Stimulated activated CD8-positive, alpha-beta memory T cell treated with anti-CD3 and anti-CD28 coated beads, Interleukin-7, amount 100 ng/mL, for 4 hours (primary cell): ENCODE measurements around the gene CCDC158.
"Not testable (repeated sequence)": the region's sequence is repeated elsewhere in the genome, so short reads cannot be mapped to it uniquely, and the experiment has no call there.

Source experiments
- DNase-seq, 2 donors: peaks; one replicate each; pipeline ENCODE4 v3.0.0-alpha.2; 2020; ENCODE audit warnings: low read depth in 2 of 2

Gene CCDC158

DNA sequence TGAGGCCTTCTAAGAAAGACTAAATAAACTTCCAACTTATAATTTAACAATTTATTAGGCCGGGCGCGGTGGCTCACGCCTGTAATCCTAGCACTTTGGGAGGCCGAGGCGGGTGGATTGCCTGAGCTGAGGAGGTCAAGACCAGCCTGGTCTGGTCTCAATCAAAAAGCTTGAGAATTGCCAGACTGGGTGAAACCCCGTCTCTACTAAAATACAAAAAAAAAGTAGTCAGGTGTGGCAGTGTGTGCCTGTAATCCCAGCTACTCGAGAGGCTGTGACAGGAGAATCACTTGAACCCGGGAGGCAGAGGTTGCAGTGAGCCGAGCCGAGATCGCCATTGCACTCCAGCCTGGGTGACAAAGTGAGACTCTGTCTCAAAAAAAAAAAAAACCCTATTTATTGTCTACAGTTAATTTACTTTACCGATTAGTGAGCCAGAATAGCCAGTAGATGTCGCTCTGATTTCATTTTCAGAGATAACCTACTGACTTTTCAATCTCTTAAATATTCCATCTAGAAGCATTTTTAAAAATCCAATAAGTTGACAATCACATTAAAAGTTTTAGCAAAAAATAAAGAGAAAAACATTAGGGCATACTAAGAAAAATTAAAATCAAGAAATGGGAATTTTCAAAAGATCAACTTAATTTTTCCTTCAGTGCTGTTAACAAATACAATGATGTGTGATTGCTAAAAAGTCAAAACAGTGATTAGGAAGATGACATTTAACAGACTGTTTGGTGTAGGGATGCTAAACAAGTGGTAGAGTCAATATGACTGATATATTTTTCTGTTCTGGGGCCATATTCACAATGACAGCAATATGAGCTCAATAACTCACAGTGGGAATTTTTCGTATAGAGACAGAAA, 9.8 kb upstream of the CCDC158 start:
- no peak for DNase-seq

DNA sequence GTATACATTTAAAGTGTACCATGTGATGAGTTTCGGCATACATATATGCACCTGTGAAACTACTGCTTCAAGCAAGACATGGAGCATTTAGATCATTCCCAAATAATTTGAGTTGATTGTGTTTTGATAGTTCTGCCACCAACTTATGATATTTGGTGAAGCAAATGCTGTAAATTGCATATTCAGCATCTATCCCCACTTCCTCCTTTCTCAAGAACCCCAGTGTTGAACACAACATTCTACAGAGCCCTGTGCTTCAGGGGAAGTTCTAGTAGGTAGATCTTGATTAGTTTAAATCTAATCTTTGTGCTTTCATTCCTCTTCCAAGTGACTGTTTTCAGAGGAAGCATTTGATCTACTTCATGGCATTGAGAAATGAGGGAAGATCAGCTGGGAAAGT, 8.7 kb upstream of the CCDC158 start:
- no peak for DNase-seq

DNA sequence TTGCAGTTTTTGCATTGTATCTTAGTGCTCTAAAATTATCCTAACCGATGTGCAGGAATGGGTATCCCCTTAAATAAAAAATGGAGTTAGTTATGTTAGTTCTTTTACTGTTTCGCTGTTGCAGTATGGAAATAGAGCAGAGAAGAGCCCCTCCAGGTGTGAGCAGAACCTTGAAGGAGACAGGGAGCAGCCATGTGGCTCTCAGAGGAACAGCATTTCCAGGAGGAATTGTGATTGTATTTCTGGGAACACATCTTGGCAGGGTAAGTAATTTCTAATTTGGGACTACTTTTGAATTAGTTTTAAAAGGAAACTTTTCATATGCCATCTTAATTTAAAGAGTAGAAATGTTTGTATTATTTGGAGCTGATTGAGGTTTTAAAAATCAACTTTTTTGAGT, 5.3 kb upstream of the CCDC158 start:
- DNase-seq = no peak

DNA sequence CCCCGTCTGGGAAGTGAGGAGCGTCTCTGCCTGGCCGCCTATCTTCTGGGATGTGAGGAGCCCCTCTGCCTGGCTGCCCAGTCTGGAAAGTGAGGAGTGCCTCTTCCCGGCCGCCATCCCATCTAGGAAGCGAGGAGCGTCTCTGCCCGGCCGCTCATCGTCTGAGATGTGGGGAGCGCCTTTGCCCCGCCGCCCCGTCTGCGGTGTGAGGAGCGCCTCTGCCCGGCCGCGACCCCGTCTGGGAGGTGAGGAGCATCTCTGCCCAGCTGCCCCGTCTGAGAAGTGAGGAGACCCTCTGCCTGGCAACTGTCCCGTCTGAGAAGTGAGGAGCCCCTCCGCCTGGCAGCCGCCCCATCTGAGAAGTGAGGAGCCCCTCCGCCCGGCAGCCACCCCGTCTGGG, 2.2 kb upstream of the CCDC158 start:
- DNase-seq = not testable (repeated sequence)

DNA sequence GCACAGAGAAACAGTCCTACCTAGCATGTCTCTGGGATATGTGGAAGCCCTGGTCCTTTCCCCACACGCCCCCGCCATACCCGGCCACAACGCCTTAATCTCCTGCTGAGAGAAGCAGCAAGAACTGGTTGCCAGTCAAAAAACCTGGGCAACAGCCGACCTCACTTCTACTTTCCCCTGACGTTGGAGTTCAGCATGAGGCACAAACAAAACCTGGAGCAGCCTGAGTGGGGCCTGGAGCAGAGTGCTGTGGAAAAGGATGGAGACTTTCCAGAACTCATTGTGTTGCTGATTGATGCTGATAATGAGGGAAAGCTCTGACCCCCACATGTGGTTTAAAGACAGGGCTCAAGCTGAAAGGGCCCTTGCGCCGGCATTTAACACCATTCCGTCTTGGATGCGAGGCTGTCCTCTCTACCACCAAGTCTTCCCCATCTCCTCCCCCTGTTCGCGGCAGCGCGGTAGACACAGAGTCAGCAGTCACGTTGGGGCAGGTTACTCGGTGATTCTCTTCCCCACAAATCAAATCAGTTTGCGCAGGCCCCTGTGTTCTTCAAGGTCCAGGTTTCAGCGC, 666 bp downstream of the CCDC158 start:
- no peak for DNase-seq

DNA sequence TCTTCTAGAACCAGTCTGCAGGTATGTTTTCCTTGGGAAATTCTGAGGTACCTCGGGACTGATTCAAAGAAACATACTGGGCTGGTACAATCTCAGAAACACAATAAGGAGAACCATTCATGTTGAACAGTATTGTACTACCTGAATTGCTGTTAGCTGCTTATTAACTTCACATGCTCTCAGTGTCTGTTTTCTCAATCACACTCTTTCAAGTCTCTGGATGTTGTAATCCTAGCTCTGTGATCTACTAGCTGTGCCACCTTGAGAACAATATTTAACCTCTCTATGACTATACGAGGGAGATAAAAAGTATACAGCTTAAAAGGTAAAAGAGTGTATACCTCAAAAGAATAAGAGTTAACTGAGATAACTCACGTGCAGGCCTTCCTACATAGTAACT, 10.3 kb downstream of the CCDC158 start:
- no peak for DNase-seq

DNA sequence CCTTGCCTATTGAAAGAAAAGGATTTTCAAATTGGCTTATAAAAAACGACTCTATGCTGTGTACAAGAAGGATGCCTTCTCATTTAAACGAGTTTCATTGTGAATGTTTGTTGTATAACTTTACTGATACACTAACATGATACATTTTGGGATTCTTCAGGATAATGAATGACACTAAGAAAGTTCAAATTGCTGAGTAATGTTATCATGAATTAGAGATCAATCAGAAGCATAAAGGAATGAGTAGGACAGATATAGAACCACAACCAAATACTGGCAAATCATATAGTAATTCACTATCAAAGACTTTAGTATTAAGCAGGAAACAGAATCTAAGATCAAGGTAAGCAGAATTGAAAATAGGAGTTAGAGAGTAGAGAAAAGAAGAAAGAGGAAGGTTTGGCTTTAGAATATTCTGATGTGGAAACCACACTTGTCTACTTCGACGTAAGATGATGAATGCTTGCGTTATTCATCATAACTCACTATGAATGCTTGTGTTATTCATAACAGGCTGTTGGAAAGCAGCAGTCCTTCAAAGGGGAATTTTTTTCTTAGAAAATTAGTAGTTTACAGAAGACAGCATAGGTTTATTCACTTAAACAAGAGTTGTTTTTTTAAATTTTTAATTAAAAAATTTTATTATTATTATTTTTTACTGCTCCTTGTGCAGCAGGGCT, 13.4 kb downstream of the CCDC158 start:
- no peak for DNase-seq

DNA sequence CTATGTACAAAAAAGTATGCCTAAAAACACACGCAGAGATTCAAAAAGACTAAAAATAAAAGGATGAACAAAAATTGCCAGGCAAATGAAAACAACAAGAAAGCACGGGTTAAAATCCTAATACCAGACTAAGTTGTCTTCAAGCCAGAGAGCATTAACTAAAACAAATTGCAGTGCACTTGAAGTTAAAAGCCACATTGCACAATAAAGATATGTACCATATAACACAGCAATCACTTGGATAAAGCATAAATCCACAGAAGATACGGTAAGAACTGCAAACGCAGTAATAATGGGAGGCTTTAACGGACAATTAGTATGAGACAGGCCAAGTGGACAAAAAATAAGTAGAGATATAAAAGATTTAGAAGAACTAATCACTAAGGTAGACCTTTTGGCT, 14.9 kb downstream of the CCDC158 start:
- DNase-seq = no peak

DNA sequence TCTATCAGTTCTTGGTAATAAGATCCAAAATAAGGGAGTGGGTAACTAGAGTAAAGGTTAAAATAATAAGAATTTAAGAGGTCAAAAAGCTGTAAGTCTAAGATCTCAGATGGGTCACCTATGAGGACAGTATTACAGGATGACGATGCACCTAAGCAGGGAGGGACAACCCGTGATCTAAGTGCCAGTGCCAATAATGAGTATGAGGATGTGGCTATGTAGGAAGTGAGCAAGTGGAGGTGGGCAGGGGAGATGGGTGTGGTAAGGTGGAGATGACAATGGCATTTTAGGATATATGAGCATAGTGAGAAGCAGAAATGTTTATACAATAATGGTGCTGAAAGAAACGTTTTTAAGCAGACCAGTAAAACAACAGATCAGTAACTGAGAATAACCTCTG, 19.3 kb downstream of the CCDC158 start:
- no peak for DNase-seq

DNA sequence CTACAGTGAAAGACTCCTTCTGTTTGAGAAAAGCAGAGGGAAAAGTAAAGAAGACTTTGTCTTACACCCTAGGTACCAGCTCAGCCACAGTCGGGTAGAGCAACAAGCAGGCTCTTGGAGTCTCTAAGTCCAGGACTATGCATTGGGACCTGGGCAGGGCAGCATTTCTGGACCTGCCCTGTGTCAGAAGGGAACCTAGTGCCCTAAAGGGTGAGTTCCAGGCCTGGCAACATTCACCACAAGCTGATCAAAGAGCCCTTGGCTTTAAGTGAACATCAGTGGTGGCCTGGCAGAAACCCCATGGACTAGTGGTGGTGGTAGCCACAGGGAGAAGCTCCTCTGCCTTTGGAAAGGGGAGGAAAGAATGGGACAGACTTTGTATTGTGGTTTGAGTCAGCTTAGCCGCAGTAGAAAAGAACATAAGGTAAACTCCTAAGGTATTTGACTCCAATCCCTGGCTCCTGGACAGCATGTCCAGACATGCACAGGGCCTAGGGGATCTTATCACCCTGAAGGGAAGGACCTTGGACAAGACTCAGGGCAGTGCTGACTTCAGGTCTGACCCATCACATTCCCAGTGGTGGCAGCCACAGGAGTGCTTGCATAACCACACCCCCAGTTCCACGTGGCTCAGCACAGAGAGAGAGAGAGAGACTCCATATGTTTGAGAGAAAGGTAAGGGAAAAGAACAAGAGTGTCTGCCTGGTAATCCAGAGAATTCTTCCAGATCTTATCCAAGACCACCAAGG, 32.6 kb downstream of the CCDC158 start:
- no peak for DNase-seq

DNA sequence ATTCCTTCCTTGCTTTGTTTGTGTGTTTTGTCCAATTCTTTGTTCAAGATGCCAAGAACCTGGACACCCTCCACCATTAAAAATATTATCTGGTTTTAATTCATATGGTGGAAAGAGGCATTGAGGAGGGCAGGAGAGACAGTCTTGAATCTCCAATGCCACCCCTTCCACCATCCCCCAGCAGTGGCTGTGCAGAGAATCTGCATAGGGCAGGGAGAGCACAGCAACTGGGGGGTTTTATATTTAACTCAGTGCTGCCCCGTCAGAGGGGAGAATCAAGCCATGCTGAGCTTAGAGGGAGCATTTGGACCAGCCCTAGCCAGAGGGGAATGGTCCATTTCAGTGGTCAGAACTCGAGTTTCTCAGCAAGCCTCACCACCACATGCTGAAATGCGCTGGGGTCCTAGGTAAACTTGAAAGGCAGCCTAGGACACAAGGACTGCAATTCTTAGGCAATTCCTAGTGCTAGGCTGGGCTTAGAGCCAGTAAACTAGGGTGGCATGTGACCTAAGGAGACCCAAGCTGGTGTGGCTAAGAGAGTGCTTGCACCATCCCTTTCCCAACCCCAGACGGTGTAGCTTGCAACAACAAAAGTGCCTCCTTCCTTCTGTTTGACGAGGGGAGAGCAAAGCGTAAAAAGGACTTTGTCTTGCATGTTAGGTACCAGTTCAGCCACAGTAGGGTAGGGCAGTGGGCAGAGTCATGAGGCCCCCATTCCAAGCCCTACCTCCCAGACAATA, 34.2 kb downstream of the CCDC158 start:
- DNase-seq = no peak

DNA sequence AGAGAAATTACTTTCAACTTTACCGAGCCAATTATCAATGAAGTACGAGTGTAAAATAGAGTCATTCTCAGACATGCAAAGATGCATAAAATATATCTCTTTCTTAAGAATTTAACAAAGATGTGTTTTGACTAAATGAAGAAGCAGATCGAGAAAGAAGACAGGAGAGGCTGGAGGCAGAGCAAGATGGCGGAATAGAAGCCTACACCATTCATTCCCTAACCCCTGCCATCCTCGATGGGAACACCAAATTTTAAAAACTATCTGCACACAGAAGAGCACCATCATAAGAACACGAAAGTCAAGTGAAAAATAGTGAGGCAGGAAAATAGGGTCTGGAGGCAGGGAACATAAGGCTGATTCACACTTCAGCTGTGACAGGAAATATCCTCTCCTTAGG, 35.0 kb downstream of the CCDC158 start:
- DNase-seq = no peak

DNA sequence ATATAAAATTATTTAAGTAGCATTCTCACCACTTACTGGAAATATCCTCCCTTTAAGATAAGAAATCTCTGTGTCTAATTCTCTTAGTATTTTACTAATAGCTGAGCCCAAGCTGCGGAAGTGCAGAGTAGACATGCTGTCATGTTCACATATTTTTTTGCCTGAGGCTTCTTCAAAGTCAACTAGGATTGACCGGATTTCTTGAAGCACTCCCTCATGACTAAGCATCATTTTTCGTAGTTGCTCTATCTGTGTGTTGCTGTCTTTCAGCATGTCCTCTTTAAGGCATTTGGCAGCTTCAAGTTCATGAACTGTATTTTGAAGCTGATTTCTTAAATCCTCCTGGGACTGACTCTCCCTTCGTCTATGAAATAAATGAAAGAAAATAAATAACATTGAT, 36.9 kb downstream of the CCDC158 start:
- DNase-seq = no peak

DNA sequence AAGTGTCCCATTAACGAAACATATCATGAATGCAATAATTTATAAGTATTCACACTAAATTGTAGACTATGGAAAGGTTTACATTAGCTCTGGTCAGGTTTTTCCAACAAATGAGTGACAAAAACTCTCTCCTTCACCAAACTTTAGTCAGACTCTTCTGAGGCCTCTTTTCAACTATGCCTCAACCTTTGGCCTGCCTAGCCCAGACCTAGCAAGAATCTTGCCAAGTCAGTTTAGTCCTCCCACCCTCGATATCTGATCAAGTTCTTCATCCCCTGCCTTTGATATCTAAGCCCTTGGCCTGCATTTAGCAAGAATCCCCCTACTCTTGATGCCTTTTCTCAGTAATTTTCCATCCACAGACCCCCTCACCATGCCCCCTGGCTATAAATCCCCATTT, 37.9 kb downstream of the CCDC158 start:
- DNase-seq = no peak

DNA sequence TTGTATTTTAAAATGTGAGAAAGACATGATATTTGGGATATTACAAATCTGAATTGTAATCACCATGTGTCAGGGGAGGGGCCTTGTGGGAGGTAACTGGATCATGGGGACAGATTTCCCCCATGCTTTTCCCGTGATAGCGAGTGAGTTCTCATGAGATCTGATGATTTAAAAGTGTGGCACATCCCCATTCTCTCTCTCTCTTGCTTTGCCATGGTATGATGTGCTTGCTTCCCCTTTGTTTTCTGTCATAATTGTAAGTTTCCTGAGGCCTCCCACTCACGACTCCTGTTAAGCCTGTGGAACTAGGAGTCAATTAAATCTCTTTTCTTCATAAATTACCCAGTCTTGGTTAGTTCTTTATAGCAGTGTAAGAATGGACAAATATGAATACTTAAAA, 39.0 kb downstream of the CCDC158 start:
- DNase-seq = no peak

DNA sequence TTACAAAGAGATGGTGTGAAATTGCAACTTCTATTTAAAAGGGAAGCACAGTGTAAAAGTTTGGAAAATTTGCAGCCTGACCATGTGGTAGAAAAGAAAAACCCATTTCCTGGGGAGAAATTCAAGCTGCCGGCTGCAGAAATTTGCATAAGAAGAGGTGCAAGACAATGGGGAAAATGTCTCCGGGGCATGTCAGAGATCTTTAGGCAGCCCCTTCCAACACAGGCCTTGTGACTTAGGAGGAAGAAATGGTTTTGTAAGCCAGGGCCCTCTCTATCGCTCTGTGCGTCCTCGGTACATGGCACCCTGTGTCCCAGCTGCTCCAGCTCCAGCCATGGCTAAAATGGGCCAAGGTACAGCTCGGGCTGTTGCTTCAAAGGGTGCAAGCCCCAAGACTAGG, 40.4 kb downstream of the CCDC158 start:
- DNase-seq = no peak

DNA sequence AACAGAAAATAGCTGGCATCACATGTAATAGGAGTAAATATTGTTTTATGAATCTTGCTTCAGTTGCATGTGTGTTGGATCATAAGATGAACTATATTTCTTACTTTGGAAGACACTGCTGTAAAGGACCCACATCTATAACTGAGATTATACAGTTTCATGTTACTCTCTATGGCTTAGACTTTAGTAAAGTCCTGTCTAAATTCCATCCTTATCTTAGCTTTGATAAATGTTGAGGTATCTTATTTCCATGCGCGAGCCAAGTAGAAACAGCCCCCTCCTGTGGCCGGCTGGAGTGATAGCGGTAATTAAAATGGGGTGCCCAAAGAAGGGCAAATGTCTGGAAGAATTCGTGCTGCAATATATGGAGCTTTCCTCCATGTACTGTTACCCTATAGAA, 43.0 kb downstream of the CCDC158 start:
- peak in 1 of 2 donors; percentile 12 for DNase-seq

DNA sequence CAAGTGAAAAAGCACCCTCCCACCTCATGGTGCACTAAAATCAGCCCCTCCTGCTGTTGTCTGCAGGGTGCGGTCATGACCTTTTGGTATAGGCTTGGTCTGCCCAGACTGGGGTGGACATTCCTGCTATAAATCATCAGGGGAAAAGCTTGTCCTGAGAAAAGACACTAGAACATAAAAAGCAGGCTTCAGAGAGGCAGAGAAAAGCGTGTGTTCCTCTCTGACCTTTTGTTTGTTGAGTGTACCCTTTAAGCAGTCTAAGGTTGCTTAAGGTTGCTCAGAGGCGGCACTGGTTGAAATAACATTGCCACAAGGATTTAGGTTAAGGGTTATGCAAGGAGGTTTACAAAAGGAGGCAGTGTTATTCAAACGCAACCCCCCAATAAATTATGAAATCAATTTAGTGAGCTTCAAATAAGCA, 43.5 kb downstream of the CCDC158 start:
- no peak for DNase-seq

DNA sequence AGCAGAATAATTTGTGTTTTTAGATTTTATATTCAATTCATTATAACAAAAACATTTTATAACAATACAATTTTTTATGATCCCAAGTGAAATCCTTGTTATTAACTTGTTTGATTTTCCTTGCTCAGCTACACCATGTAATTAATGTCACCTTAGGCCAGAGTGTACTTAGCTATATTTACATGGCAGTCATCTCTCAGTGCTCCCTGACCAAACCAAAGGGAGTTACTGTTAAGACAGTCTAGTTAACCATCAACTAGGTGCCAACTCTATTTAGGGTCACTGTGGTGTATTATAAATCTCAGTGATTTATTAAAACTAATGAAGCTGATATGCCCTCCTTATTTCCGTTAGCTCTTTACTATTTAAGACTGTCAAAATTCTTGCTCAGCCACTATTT, 44.4 kb downstream of the CCDC158 start:
- no peak for DNase-seq

DNA sequence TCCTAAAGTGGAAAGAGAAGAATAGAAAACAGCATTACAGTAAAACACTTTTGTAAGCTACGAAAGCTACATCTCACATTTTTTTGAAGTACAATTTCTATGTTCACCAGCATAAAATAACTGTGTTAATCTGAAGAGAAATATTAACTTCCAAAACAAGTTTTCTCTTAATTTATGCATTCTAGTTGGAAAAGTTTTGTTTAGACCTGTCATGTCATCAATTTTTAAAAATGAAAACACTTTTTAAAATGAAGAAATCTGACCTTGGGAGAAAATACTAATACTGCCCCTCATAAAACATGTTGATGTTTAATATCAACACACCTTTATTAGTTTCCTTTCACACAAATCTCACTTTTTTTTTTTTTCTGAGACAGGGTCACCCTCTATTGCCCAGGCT, 45.2 kb downstream of the CCDC158 start:
- DNase-seq = no peak

DNA sequence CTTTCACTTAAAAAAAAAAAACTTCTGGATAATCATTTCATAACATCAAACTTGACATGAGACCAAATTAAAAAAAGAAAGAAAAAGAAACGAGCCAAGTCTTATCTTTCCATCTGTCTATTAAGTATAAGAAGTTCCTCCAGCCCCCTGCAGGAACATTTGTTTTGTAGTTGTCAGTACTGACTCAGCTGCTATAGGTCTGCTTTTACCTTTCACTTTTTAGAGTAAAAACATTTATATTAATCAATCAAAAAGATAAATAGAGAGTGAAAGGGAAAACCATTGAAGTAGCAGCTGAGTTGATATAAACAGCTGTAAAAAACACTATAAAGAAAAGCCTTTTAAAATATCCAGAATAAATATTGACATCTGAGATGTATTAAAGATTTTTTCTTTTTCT, 46.1 kb downstream of the CCDC158 start:
- no peak for DNase-seq
